ENCODE data around the gene RNF222. TPM values are rescaled to one million over a fixed set of nuclear protein-coding genes. Genes with fewer than 3 reads are reported as not detected.

The RNF222 gene
- total RNA-seq, 4 donors from 2014 or later: not detected

- no peaks in the 10 kb centered on the region for H3K36me3 ChIP-seq
- TF ChIP-seq, protein P1, sequence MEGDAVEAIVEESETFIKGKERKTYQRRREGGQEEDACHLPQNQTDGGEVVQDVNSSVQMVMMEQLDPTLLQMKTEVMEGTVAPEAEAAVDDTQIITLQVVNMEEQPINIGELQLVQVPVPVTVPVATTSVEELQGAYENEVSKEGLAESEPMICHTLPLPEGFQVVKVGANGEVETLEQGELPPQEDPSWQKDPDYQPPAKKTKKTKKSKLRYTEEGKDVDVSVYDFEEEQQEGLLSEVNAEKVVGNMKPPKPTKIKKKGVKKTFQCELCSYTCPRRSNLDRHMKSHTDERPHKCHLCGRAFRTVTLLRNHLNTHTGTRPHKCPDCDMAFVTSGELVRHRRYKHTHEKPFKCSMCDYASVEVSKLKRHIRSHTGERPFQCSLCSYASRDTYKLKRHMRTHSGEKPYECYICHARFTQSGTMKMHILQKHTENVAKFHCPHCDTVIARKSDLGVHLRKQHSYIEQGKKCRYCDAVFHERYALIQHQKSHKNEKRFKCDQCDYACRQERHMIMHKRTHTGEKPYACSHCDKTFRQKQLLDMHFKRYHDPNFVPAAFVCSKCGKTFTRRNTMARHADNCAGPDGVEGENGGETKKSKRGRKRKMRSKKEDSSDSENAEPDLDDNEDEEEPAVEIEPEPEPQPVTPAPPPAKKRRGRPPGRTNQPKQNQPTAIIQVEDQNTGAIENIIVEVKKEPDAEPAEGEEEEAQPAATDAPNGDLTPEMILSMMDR (IDR thresholded peaks at IDR 0.05): no peak
- TF ChIP-seq POLR2A (IDR thresholded peaks at IDR 0.05): no peak
- intact Hi-C loops (cut with DNase I; ENCODE audit: low total_unique reads): no loop called here
- H3K4me3 ChIP-seq: no peak overlapping the region
- no peaks in the 10 kb centered on the region for H3K4me1 ChIP-seq
- no peaks in the 10 kb centered on the region for H3K27me3 ChIP-seq
- H3K9me3 ChIP-seq: no peaks in the 10 kb centered on the region
- DNase-seq: peak in 1 of 2 donors; percentile 55
- peak overlapping the region in 1 of 2 donors; percentile 10 for H3K27ac ChIP-seq
These were observed 22.7 kb upstream of the RNF222 start for GRCh38 chr17:8420041-8420934.

DNA sequence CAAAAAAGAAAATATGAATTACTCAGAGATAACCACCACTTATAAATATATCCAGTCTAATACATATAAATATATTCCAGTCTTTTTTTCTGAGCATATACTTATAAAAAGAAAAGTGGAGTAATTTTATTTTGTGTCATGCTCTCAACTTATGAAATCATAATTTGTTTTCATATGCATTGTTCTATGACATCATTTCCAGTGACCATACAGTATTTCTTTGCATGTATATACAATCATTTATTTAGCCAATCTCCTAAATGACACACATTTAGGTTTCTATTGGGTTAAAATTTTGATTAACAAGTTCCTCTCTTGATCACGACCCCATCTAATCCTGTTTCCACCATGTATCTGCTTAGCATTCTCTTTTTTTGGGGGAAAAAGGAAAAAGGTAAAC lies 21.7 kb upstream of the RNF222 start:
- intact Hi-C loops (cut with DNase I; ENCODE audit: low total_unique reads): no loop called here
- H3K27ac ChIP-seq: no peak overlapping the region
- no peaks in the 10 kb centered on the region for H3K36me3 ChIP-seq
- TF ChIP-seq, protein P1 (IDR thresholded peaks at IDR 0.05): no peak
- TF ChIP-seq POLR2A (IDR thresholded peaks at IDR 0.05): no peak
- H3K4me3 ChIP-seq: no peak overlapping the region
- H3K27me3 ChIP-seq: no peaks in the 10 kb centered on the region
- no peaks in the 10 kb centered on the region for H3K9me3 ChIP-seq
- DNase-seq: no peak
- no peaks in the 10 kb centered on the region for H3K4me1 ChIP-seq

- no peaks in the 10 kb centered on the region for H3K27me3 ChIP-seq
- no peaks in the 10 kb centered on the region for H3K4me1 ChIP-seq
- intact Hi-C loops (cut with DNase I; ENCODE audit: low total_unique reads): no loop called here
- no peaks in the 10 kb centered on the region for H3K36me3 ChIP-seq
- DNase-seq: no peak
- H3K4me3 ChIP-seq: no peak overlapping the region
- no peaks in the 10 kb centered on the region for H3K9me3 ChIP-seq
- TF ChIP-seq, protein P1 (IDR thresholded peaks at IDR 0.05): no peak
- no peak for TF ChIP-seq POLR2A (IDR thresholded peaks at IDR 0.05)
- H3K27ac ChIP-seq: no peak overlapping the region
These were observed 20.8 kb upstream of the RNF222 start for GRCh38 chr17:8418471-8418870.

GRCh38 chr17:8417806-8418205 lies 20.2 kb upstream of the RNF222 start:
- Histone ChIP-seq H3K4me1 (no peaks in the 10 kb centered on the region), H3K36me3 (no peaks in the 10 kb centered on the region), H3K27ac (no peak overlapping the region), H3K27me3 (no peaks in the 10 kb centered on the region), H3K9me3 (no peaks in the 10 kb centered on the region), H3K4me3 (no peak overlapping the region)
- TF ChIP-seq, protein P1 (IDR thresholded peaks at IDR 0.05): no peak
- TF ChIP-seq POLR2A (IDR thresholded peaks at IDR 0.05): no peak
- intact Hi-C loops (cut with DNase I; ENCODE audit: low total_unique reads): no loop called here
- DNase-seq: no peak

DNA sequence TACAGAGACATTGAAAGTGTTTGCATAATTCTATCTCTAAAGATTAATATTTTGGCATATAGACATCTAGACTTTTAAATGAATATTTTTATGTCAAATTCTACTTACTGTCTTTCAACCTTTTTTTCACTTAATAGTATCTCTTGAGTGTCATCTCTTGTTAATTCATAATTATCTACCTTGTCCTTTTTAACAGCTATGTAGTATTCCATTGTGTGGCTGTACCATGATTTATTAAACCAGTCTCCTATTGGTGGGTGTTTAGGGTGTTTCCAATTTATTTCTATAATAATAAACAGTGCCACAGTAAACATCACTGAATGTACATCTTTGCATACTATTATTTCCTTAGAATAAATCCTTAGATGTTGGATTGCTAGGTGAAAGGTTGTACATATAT lies 16.3 kb upstream of the RNF222 start:
- H3K4me3 ChIP-seq: no peak overlapping the region
- no peaks in the 10 kb centered on the region for H3K36me3 ChIP-seq
- H3K27me3 ChIP-seq: no peaks in the 10 kb centered on the region
- H3K4me1 ChIP-seq: no peaks in the 10 kb centered on the region
- no peak for TF ChIP-seq POLR2A (IDR thresholded peaks at IDR 0.05)
- TF ChIP-seq, protein P1 (IDR thresholded peaks at IDR 0.05): no peak
- H3K27ac ChIP-seq: no peak overlapping the region
- intact Hi-C loops (cut with DNase I; ENCODE audit: low total_unique reads): no loop called here
- no peak for DNase-seq
- H3K9me3 ChIP-seq: no peaks in the 10 kb centered on the region

All from uterus (tissue), 4 donors.